ENCODE data around the gene SIRPA. TPM values are rescaled to one million over a fixed set of nuclear protein-coding genes. Genes with fewer than 3 reads are reported as not detected.

SIRPA gene
- total RNA-seq, 4 donors from 2014 or later: 9.0 to 46.6 (median 18.6) TPM

- no peak for DNase-seq
- H3K4me1 ChIP-seq: peaks cover 0 to 44% (median 13%) of the 10 kb centered on the region in 4 donors
These were observed 1.3 kb upstream of the SIRPA start for GRCh38 chr20:1893721-1894470.

DNA sequence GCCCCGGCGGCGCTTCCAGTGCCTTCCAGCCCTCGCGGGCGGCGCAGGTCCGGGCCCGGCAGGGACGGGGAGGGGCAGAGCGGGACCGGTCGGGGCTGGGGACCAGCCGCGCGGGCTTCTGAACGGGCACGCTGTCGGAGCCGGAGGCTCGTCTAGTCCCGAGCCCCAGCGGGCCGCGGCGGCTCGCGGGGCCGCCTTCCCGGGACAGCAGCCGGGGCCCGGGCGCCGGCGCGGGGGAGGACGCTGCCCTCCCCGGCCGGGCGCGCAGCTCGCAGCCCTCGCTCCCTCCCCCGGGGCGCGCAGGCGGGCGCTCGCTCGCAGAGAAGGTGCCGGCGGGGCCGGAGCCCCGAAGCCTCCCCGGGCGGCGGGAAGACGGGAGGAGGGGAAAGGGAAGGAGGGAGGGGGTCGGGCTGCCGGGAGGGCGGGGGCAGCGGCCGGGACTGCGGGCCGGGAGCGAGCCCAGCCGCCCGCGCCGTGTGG lies 696 bp upstream of the SIRPA start:
- peak overlapping the region; percentile 80 to 90 (median 86) for H3K27ac ChIP-seq
- peaks cover 11% of the 10 kb centered on the region for H3K27me3 ChIP-seq
- peaks cover 0 to 48% (median 16%) of the 10 kb centered on the region in 4 donors for H3K4me1 ChIP-seq
- 1% methylated on average over 18 of the region's 70 CpGs; no CpG with 5 or more reads in 1 of the 2 donors for WGBS, 2 donors (ENCODE audit: low coverage in 1 of 2)
- intact Hi-C loops (cut with DNase I; ENCODE audit: low total_unique reads): loop anchor here (10.0 kb wide), 1 partner anchor 50 kb away; no protein-coding TSS in a partner anchor
- H3K36me3 ChIP-seq: no peaks in the 10 kb centered on the region
- peak; percentile 59 for DNase-seq
- in situ Hi-C loops (cut with MboI; ENCODE audit: low pct_ligation_motif_present in 1 of 4, low pct_unique_long_range_greater_than_20kb in 1 of 4, low sequenced_read_pairs in 3 of 4): no loop called here
- TF ChIP-seq CTCF (IDR thresholded peaks at IDR 0.05) (no peak), EP300 (IDR thresholded peaks at IDR 0.05; ENCODE audit: low read depth) (no peak), POLR2A (IDR thresholded peaks at IDR 0.05) (peak; percentile 8), POLR2AphosphoS5 (IDR thresholded peaks at IDR 0.05) (peak in 1 of 3 donors; percentile 15)
- no peaks in the 10 kb centered on the region for H3K9me3 ChIP-seq
- H3K4me3 ChIP-seq: peak overlapping the region; percentile 50 to 73 (median 64)

More at GRCh38 chr20:1893721-1894470, 1.3 kb upstream of the SIRPA start:
- peak overlapping the region; percentile 50 to 73 (median 64) for H3K4me3 ChIP-seq
- TF ChIP-seq EP300 (IDR thresholded peaks at IDR 0.05; ENCODE audit: low read depth): no peak
- TF ChIP-seq CTCF (IDR thresholded peaks at IDR 0.05): no peak
- no peak for TF ChIP-seq POLR2A (IDR thresholded peaks at IDR 0.05)
- no peak for TF ChIP-seq POLR2AphosphoS5 (IDR thresholded peaks at IDR 0.05)
- H3K9me3 ChIP-seq: no peaks in the 10 kb centered on the region
- peak overlapping the region; percentile 80 to 90 (median 86) for H3K27ac ChIP-seq
- 16 to 28% methylated on average over 14 to 35 of the region's 54 CpGs for WGBS, 2 donors (ENCODE audit: low coverage in 1 of 2)
- in situ Hi-C loops (cut with MboI; ENCODE audit: low pct_ligation_motif_present in 1 of 4, low pct_unique_long_range_greater_than_20kb in 1 of 4, low sequenced_read_pairs in 3 of 4) (no loop called here), intact Hi-C loops (cut with DNase I; ENCODE audit: low total_unique reads) (loop anchor here (10.0 kb wide), 1 partner anchor 49 kb away; no protein-coding TSS in a partner anchor)
- peaks cover 11% of the 10 kb centered on the region for H3K27me3 ChIP-seq
- H3K36me3 ChIP-seq: no peaks in the 10 kb centered on the region

GRCh38 chr20:1895674-1896483 lies 672 bp downstream of the SIRPA start:
- Histone ChIP-seq H3K4me3 (peak overlapping the region; percentile 46 to 73 (median 58)), H3K36me3 (no peaks in the 10 kb centered on the region), H3K27ac (peak overlapping the region; percentile 80 to 90 (median 86)), H3K27me3 (peaks cover 11% of the 10 kb centered on the region), H3K4me1 (peaks cover 0 to 55% (median 20%) of the 10 kb centered on the region in 4 donors), H3K9me3 (no peaks in the 10 kb centered on the region)
- WGBS, 2 donors (ENCODE audit: low coverage in 1 of 2): 17 to 27% methylated on average over 3 to 24 of the region's 24 CpGs
- TF ChIP-seq POLR2A (IDR thresholded peaks at IDR 0.05): no peak
- TF ChIP-seq EP300 (IDR thresholded peaks at IDR 0.05; ENCODE audit: low read depth): no peak
- TF ChIP-seq CTCF (IDR thresholded peaks at IDR 0.05): no peak
- no peak for TF ChIP-seq POLR2AphosphoS5 (IDR thresholded peaks at IDR 0.05)
- in situ Hi-C loops (cut with MboI; ENCODE audit: low pct_ligation_motif_present in 1 of 4, low pct_unique_long_range_greater_than_20kb in 1 of 4, low sequenced_read_pairs in 3 of 4): no loop called here
- DNase-seq: no peak
- intact Hi-C loops (cut with DNase I; ENCODE audit: low total_unique reads): loop anchor here (1.0 to 10.0 kb wide), 3 partner anchors 51 to 206 kb away; partner anchors contain the start of gene STK35

All from transverse colon (tissue), 4 donors.